Measurements from ENCODE around the gene LRRC8D.

Gene LRRC8D

DNA sequence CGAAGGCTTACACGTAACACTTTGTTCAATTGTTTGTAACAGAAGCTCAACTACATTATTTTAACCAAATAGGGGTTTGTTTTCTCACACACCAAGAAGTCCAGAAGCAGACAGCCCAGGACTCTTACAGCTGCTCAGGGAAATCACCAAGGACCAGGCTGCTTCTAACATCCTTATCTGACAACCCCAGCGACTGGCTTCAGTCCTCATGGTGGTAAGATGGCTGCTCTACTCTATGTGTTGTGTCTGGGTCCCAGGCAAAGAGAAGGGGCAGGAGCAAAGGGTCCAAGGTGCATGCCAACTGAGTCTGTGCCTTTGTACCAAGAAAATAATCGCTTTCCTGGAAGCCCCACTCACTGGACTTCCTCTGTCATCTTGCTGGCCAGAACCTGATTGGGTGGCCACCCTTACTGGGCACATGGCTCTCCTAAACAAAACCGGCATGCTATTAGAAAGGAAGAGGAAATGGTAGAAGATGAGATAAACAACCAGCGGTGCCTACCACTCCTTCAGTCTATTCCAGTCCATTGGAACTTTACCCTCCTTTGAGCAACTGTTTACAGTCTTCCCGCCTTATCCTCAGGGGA, 34.1 kb upstream of the LRRC8D start:
- TF ChIP-seq, protein P1, sequence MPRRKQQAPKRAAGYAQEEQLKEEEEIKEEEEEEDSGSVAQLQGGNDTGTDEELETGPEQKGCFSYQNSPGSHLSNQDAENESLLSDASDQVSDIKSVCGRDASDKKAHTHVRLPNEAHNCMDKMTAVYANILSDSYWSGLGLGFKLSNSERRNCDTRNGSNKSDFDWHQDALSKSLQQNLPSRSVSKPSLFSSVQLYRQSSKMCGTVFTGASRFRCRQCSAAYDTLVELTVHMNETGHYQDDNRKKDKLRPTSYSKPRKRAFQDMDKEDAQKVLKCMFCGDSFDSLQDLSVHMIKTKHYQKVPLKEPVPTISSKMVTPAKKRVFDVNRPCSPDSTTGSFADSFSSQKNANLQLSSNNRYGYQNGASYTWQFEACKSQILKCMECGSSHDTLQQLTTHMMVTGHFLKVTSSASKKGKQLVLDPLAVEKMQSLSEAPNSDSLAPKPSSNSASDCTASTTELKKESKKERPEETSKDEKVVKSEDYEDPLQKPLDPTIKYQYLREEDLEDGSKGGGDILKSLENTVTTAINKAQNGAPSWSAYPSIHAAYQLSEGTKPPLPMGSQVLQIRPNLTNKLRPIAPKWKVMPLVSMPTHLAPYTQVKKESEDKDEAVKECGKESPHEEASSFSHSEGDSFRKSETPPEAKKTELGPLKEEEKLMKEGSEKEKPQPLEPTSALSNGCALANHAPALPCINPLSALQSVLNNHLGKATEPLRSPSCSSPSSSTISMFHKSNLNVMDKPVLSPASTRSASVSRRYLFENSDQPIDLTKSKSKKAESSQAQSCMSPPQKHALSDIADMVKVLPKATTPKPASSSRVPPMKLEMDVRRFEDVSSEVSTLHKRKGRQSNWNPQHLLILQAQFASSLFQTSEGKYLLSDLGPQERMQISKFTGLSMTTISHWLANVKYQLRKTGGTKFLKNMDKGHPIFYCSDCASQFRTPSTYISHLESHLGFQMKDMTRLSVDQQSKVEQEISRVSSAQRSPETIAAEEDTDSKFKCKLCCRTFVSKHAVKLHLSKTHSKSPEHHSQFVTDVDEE (CRISPR knock-in tag; IDR thresholded peaks at IDR 0.05): no peak
- ATAC-seq: no peak

DNA sequence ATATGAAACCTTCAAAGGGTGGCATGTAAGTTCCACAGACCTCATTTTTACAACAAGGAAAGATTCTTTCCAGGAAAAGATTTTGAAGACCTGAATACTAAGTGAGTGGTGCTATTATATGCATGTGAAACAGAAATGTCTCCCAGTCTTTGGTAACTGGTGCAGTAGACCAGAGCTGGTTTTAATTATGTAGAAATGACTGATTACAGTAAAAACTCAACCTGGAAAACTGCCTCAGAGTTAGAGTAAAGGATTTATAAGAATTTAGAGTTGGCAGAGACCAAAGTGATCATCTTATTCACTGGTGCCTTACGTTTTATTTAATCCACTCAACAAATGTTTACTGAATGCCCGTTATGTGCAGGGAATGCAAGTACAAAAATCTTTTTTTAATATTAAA, 30.2 kb upstream of the LRRC8D start:
- ATAC-seq: peak; percentile 82
- TF ChIP-seq, protein P2, sequence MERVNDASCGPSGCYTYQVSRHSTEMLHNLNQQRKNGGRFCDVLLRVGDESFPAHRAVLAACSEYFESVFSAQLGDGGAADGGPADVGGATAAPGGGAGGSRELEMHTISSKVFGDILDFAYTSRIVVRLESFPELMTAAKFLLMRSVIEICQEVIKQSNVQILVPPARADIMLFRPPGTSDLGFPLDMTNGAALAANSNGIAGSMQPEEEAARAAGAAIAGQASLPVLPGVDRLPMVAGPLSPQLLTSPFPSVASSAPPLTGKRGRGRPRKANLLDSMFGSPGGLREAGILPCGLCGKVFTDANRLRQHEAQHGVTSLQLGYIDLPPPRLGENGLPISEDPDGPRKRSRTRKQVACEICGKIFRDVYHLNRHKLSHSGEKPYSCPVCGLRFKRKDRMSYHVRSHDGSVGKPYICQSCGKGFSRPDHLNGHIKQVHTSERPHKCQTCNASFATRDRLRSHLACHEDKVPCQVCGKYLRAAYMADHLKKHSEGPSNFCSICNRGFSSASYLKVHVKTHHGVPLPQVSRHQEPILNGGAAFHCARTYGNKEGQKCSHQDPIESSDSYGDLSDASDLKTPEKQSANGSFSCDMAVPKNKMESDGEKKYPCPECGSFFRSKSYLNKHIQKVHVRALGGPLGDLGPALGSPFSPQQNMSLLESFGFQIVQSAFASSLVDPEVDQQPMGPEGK (CRISPR knock-in tag; IDR thresholded peaks at IDR 0.05; ENCODE audit: borderline replicate concordance): no peak
- no peak for TF ChIP-seq ARNTL (CRISPR knock-in tag; IDR thresholded peaks at IDR 0.05; ENCODE audit: borderline replicate concordance, low read depth)
- no peak for TF ChIP-seq ZFP3 (CRISPR knock-in tag; IDR thresholded peaks at IDR 0.05)
- TF ChIP-seq RARB (CRISPR knock-in tag; IDR thresholded peaks at IDR 0.05): no peak
- 0 out of 2 replicates have a peak, but pooled peaks have one; percentile 7 for TF ChIP-seq ISL1 (CRISPR knock-in tag; IDR thresholded peaks at IDR 0.05)
- TF ChIP-seq OSR1 (CRISPR knock-in tag; IDR thresholded peaks at IDR 0.05): no peak
- TF ChIP-seq TCF4 (CRISPR knock-in tag; IDR thresholded peaks at IDR 0.05; ENCODE audit: borderline replicate concordance): no peak

DNA sequence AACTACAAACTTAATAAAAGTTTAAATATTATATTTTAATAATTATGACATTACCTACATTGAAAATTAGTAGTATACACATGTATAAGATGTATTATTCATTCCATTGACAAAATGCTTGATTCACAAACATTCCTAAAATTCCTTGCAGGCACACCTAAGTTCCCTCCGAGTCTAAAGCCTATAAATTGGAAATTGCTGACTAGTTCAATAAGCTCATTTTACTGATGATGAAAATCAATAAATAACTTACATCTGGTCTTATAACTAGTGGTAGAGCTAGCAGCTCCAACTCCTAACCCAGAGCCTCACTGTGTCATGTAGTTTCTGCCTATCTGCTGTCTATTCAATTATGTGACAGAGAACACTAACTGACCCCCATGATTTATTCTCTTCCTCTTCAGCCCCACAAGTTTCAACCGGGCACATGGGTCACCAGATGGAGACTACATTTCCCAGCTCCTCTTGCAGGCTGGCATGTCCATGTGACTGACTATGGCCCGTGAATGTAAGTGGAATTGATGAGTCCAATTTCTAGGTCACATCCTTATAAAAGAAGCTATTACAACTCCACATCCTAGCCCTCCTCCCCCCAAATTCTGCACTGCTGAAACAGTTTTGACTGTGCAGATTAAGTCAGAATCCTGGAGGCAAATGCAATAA, 29.6 kb upstream of the LRRC8D start:
- ATAC-seq: peak; percentile 44; the same call in 2 of the 3 replicates
- no peak for TF ChIP-seq ZNF8 (CRISPR knock-in tag; IDR thresholded peaks at IDR 0.05)
- TF ChIP-seq, protein P2 (CRISPR knock-in tag; IDR thresholded peaks at IDR 0.05; ENCODE audit: borderline replicate concordance): no peak
- no peak for TF ChIP-seq CSDC2 (CRISPR knock-in tag; IDR thresholded peaks at IDR 0.05)
- no peak for TF ChIP-seq PPARA (CRISPR knock-in tag; IDR thresholded peaks at IDR 0.05; ENCODE audit: borderline replicate concordance)
- no peak for TF ChIP-seq ZC3H10 (CRISPR knock-in tag; IDR thresholded peaks at IDR 0.05)
- TF ChIP-seq OSR1 (CRISPR knock-in tag; IDR thresholded peaks at IDR 0.05): no peak
- TF ChIP-seq TOX (CRISPR knock-in tag; IDR thresholded peaks at IDR 0.05; ENCODE audit: borderline replicate concordance): no peak
- no peak for TF ChIP-seq ZFP3 (CRISPR knock-in tag; IDR thresholded peaks at IDR 0.05)
- TF ChIP-seq ZNF565 (CRISPR knock-in tag; conservative IDR thresholded peaks at IDR 0.05; ENCODE audit: low read depth): no peak
- TF ChIP-seq CREB5 (CRISPR knock-in tag; IDR thresholded peaks at IDR 0.05; ENCODE audit: low read depth): no peak
- TF ChIP-seq ZNF70 (CRISPR knock-in tag; IDR thresholded peaks at IDR 0.05): no peak
- no peak for TF ChIP-seq ESRRG (CRISPR knock-in tag; IDR thresholded peaks at IDR 0.05)
- TF ChIP-seq SNAI2 (CRISPR knock-in tag; IDR thresholded peaks at IDR 0.05): no peak
- TF ChIP-seq BACH2 (CRISPR knock-in tag; IDR thresholded peaks at IDR 0.05; ENCODE audit: borderline replicate concordance): no peak
- no peak for TF ChIP-seq ARNTL (CRISPR knock-in tag; IDR thresholded peaks at IDR 0.05; ENCODE audit: borderline replicate concordance, low read depth)
- no peak for TF ChIP-seq TCF4 (CRISPR knock-in tag; IDR thresholded peaks at IDR 0.05; ENCODE audit: borderline replicate concordance)
- TF ChIP-seq, protein P3, sequence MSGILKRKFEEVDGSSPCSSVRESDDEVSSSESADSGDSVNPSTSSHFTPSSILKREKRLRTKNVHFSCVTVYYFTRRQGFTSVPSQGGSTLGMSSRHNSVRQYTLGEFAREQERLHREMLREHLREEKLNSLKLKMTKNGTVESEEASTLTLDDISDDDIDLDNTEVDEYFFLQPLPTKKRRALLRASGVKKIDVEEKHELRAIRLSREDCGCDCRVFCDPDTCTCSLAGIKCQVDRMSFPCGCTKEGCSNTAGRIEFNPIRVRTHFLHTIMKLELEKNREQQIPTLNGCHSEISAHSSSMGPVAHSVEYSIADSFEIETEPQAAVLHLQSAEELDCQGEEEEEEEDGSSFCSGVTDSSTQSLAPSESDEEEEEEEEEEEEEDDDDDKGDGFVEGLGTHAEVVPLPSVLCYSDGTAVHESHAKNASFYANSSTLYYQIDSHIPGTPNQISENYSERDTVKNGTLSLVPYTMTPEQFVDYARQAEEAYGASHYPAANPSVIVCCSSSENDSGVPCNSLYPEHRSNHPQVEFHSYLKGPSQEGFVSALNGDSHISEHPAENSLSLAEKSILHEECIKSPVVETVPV (CRISPR knock-in tag; IDR thresholded peaks at IDR 0.05): no peak
- no peak for TF ChIP-seq GLIS3 (CRISPR knock-in tag; IDR thresholded peaks at IDR 0.05)
- no peak for TF ChIP-seq ISL1 (CRISPR knock-in tag; IDR thresholded peaks at IDR 0.05)
- no peak for TF ChIP-seq ZFP30 (CRISPR knock-in tag; IDR thresholded peaks at IDR 0.05)

All from SK-N-SH treated with all-trans-retinoic acid at 6 μM for 48 hours (cell line).